Amygdala (tissue), 56 donors: ENCODE data around the gene SLC2A10.

Experiments used
- DNase-seq, 56 donors: peaks; one replicate each; lab custom pipeline; 2025; lab: John Stamatoyannopoulos, UW

SLC2A10 gene

DNA sequence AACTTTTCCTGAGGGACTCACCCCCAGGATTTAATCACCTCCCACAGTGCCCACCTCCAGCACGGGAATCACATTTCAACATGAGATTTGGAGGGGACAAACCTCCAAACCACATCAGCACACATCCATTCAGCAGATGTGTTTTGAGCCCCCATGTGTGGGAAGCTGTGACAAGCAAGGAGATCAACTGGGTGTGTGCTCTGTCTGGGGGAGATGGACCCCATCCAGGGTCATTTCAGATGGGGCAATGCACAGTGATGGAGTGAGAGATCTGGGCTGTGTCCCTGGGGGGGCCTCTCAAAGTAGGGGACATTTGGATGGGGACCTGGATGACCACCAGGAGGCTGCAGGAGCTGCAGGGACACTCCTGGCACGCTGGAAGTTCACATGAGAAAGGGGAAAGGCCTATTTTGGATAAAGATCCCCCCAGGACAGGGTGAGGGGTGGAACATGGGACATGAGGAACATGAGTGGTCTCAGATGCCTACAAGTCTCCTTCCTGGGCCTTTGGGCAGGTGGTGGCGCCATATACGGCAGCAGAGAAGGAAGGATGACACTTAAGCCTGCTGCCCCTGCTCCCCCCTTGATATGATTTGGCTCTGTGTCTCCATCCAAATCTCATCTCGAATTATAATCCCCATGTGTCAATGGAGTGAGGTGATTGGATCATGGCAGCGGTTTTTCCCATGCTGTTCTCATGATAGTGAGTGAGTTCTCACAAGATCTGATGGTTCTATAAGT, 49.6 kb downstream of the SLC2A10 start:
- DNase-seq: no peak

- no peak for DNase-seq
Observed at GRCh38 chr20:46761566-46761965, 52.1 kb downstream of the SLC2A10 start.

DNA sequence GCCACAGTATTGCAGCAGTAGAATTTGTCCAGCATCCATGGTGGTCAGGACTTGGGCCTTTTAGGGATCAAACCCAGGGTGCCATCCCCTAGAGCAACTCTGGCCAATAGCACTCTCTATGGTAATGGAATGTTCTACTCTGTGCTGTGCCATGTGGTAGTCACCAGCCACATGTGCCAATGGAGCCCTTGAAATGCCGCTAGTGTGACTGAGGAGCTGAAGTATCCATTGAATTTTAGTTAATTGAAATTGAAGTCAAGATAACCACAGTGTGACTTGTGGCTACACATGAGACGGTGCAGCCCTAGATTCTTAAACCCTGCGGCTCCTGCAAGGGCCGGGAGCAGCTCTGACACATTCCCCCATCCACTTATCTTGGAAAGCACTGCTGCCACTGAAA, 54.6 kb downstream of the SLC2A10 start:
- DNase-seq: no peak

- DNase-seq: no peak
Observed at GRCh38 chr20:46765506-46766120, 56.2 kb downstream of the SLC2A10 start.

DNA sequence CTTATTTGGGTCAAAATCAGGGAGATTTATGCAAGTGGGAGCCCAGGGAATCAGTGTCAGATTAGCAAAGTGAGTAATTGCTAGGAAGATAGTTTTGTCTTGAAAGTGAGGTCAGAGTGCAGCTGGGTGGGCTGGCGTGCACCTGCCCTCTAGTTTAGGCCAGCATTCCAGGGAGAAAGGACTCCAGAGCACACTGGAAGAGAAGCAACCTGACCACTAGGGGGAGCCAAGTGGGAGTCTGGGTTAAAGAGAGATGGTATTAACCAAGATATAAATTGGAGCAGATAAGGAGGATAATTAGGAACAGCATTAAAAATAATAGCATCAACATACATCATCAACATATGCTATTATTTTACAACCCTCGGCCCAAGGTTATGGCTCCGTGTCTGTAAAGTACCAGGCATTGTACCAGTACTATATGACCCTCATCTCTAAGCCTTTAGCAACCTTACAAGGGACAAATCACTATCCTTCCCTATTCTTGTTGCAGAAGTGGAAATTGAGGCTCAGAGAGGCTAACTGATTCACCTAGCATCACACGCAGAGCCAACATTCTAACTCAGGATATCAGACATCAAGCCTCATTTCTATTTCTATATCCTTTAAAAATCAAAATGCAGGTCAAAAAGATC, 57.8 kb downstream of the SLC2A10 start:
- DNase-seq: no peak

GRCh38 chr20:46770330-46771194, 61.1 kb downstream of the SLC2A10 start:
- no peak for DNase-seq

DNA sequence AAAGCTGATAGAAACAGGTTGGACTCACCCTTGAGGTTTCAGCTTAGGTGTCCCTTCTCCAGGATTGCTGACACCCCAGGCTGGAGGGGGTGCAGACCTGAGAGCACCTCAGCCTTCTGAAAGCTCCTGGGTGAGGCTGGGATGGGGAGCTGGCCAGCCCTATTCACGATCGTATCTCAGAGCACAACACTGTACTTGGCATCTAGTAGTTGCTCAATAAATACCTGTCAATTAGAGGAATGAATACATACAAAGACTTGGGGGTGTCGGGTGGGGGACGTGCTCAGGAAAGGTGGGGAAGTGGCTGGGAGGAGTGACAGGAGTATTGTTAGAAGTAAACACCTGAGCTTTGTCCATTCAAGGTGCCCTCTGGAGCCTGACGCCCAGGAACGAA, 61.7 kb downstream of the SLC2A10 start:
- no peak for DNase-seq

DNA sequence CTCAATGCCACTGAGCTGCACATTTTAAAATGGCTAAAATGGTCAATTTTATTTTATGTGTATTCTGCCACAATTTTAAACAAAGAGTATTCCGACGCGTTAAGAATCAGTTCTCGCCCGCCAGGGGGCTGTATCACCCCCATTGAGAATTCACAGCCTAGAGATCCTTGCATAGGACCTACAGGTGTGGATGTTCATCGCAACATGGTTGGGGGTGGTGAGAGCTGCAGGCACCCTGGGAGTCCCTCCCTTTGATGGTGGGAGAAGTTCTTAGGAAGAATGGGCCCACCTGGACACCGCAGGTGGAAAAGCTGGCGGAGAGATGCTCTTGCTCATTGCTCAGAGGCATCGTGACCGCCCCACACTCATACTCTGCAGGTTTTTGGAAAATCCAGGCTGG, 63.5 kb downstream of the SLC2A10 start:
- no peak for DNase-seq

GRCh38 chr20:46773680-46774079, 64.2 kb downstream of the SLC2A10 start:
- no peak for DNase-seq

GRCh38 chr20:46774236-46774635, 64.8 kb downstream of the SLC2A10 start:
- DNase-seq: no peak

GRCh38 chr20:46774943-46775560, 65.6 kb downstream of the SLC2A10 start:
- no peak for DNase-seq

GRCh38 chr20:46775806-46776205, 66.4 kb downstream of the SLC2A10 start:
- no peak for DNase-seq

DNA sequence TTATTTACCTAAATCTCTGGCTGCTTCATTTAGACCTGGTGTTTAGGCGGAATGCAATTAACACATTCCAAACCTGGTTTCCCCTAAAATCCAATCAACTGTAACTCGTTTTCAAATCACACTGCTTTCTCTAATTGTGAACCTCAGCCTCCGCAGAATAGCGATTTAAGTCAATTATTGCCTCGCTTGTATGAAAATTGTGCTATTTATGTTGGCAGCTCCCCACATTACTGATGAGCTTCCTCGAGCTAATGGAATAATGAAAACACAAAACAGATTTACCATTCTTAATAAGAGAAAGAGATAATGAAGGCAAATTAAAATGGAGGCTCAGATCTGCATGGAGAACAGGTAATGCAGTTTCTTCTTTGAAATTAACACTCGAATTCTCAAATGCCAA, 67.9 kb downstream of the SLC2A10 start:
- no peak for DNase-seq

GRCh38 chr20:46779831-46780230, 70.4 kb downstream of the SLC2A10 start:
- no peak for DNase-seq

- no peak for DNase-seq
Observed at GRCh38 chr20:46784436-46785127, 75.1 kb downstream of the SLC2A10 start.
